Colonic mucosa (tissue), 4 donors: ENCODE data around the gene PDZK1. TPM values are rescaled to one million over a fixed set of nuclear protein-coding genes. Genes with fewer than 3 reads are reported as not detected.
"Not testable (repeated sequence)": the region's sequence is repeated elsewhere in the genome, so short reads cannot be mapped to it uniquely, and the experiment has no call there.

Source experiments
- DNase-seq: peaks from one replicate; pipeline ENCODE4 v3.0.0-alpha.2; 2020
- H3K27ac ChIP-seq: fragments of 200-600 bp; one replicate; pipeline ENCODE4 v1.8.0; 2021
- H3K27me3 ChIP-seq: fragments of 200-600 bp; one replicate; pipeline ENCODE4 v1.8.0; 2021
- H3K36me3 ChIP-seq: fragments of 200-600 bp; one replicate; pipeline ENCODE4 v1.8.0; 2021
- H3K4me1 ChIP-seq: fragments of 200-600 bp; one replicate; pipeline ENCODE4 v1.8.0; 2021; ENCODE audit warnings: mild to moderate bottlenecking
- H3K4me3 ChIP-seq: fragments of 200-600 bp; one replicate; pipeline ENCODE4 v1.8.0; 2021
- H3K9ac ChIP-seq, 2 donors: one replicate each; pipeline ENCODE4 v1.7.0; 2013; ENCODE audit warnings: control low read depth in 2 of 2, low read depth in 2 of 2, low read length in 2 of 2
- H3K9me3 ChIP-seq: fragments of 200-600 bp; one replicate; pipeline ENCODE4 v1.8.0; 2021
- intact Hi-C: fragments of 100-400 bp; cut with DNase I; formaldehyde crosslinking; loops from one replicate; pipeline ENCODE4 v1.14.1; 2022
- total RNA-seq, 2 donors: library from RNA; stranded (reverse); fragmentation: NEBNext Ultra II Directional in 1 of 2; extraction: Animal tissue kit (Norgen Biotek cat#: 25700) in 1 of 2; gene quantifications; one replicate each; pipeline ENCODE4 v1.2.1, GENCODE V29; 2021
- TF ChIP-seq, protein P1 (sequence below): fragments of 200-600 bp; IDR thresholded peaks from one replicate; pipeline ENCODE4 v1.8.0; 2022; ENCODE audit warnings: antibody characterized with exemption, mild to moderate bottlenecking
- donor health status: healthy.
- donor health status: DM: no; HTN: no; CAD: no.
- donor health status: DM: no; HTN: no; CAD: no.

The PDZK1 gene
- total RNA-seq, 2 donors from 2014 or later = 0.64 to 0.98 TPM

- TF ChIP-seq, protein P1, sequence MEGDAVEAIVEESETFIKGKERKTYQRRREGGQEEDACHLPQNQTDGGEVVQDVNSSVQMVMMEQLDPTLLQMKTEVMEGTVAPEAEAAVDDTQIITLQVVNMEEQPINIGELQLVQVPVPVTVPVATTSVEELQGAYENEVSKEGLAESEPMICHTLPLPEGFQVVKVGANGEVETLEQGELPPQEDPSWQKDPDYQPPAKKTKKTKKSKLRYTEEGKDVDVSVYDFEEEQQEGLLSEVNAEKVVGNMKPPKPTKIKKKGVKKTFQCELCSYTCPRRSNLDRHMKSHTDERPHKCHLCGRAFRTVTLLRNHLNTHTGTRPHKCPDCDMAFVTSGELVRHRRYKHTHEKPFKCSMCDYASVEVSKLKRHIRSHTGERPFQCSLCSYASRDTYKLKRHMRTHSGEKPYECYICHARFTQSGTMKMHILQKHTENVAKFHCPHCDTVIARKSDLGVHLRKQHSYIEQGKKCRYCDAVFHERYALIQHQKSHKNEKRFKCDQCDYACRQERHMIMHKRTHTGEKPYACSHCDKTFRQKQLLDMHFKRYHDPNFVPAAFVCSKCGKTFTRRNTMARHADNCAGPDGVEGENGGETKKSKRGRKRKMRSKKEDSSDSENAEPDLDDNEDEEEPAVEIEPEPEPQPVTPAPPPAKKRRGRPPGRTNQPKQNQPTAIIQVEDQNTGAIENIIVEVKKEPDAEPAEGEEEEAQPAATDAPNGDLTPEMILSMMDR = no peak
- Histone ChIP-seq H3K27me3 (no peaks in the 10 kb centered on the region), H3K4me3 (no peak overlapping the region), H3K9me3 (no peaks in the 10 kb centered on the region), H3K9ac (no peak overlapping the region), H3K4me1 (no peaks in the 10 kb centered on the region), H3K36me3 (no peaks in the 10 kb centered on the region), H3K27ac (no peak overlapping the region)
- intact Hi-C loops = no loop called here
- no peak for DNase-seq
These were observed 18.2 kb downstream of the PDZK1 start for GRCh38 chr1:145688924-145689323.

DNA sequence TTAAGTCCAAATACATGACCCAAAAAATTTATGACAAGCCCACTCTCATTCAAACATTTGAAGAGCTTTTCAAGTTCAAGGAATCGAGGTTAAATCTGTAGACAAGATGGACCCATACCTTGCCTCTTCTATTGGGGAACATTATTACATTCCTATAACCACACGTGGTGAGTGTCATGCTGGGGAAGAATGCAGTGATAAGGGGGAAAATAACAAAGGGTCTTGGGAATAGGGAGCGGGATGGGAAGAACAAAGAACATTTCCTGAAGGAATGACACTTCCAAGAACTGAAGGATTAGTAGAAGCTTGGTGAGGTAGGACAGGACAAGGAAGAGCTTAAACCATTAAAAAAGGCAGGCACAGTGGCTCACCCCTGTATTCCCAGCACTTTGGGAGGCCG is 18.8 kb downstream of the PDZK1 start:
- intact Hi-C loops = no loop called here
- TF ChIP-seq, protein P1 = no peak
- Histone ChIP-seq H3K4me1 (no peaks in the 10 kb centered on the region), H3K9me3 (no peaks in the 10 kb centered on the region), H3K4me3 (no peak overlapping the region), H3K36me3 (no peaks in the 10 kb centered on the region), H3K9ac (no peak overlapping the region), H3K27me3 (no peaks in the 10 kb centered on the region), H3K27ac (no peak overlapping the region)
- no peak for DNase-seq

DNA sequence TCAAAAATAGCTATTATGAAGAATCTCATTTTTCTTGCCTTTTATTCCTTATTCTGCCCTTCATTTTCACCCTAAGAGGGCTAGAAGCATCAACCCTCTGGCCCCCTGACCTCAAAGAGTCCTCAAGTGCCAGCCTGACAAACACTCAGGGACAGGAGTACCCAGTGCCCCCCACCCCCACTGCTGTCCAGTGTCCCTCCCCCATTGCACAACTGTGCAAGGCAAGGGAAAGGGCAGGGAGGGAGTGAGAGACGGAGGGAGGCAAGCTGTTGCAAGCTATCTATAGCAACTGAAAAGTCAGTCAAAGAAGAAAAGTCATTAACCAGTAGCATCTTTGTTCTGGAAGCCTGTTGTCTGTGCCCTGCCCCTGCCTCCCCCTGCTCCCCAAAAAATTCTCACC is 21.1 kb downstream of the PDZK1 start:
- H3K9me3 ChIP-seq, H3K4me3 ChIP-seq, H3K4me1 ChIP-seq, H3K9ac ChIP-seq, H3K27me3 ChIP-seq, H3K36me3 ChIP-seq, H3K27ac ChIP-seq, DNase-seq, intact Hi-C loops: not testable (repeated sequence)

DNA sequence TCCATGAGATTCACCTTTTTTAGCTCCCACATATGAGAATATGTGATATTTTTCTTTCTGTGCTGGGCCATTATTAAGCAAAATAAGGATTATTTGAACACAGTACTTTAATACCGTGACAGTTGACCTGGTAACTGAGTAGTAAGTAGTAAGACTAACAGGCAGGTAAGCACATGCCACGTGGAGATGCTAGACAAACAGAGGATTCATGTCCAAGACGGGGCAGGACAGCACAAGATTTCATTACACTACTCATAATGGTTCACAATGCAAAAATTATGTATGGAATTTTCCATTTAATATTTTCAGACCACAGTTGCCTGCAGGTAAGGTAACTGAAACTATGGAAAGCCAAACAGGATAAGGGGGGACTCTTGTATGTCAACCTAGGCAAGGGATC is 22.3 kb downstream of the PDZK1 start:
- H3K4me3 ChIP-seq, H3K4me1 ChIP-seq, H3K36me3 ChIP-seq, H3K9ac ChIP-seq, DNase-seq, intact Hi-C loops, H3K27me3 ChIP-seq, H3K9me3 ChIP-seq, H3K27ac ChIP-seq: not testable (repeated sequence)

DNA sequence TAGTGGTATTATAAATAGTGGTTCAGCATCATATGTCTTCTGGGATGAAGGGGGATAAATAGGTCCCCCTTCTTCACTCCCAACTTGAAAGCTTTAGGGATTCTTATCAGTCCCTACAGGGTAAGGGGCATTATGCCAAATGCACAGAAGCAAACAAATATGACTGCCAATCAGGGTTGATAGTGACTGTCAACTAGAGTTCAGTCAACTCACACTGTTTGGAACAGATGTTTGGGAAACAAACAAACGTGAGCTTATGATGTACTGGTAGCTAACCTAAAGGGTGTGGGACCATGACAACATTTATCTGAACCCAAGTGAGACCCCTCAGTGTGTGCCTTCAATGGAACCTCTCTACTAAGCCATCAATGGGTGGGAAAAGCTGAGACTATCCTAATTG is 34.0 kb downstream of the PDZK1 start:
- H3K9me3 ChIP-seq, H3K36me3 ChIP-seq, H3K9ac ChIP-seq, H3K4me3 ChIP-seq, intact Hi-C loops, H3K4me1 ChIP-seq, H3K27ac ChIP-seq, DNase-seq, H3K27me3 ChIP-seq: not testable (repeated sequence)

GRCh38 chr1:145670995-145671745 is 36.0 kb downstream of the PDZK1 start:
- H3K27me3 ChIP-seq, H3K9me3 ChIP-seq, intact Hi-C loops, H3K4me1 ChIP-seq, H3K36me3 ChIP-seq, H3K27ac ChIP-seq, H3K4me3 ChIP-seq, DNase-seq, H3K9ac ChIP-seq: not testable (repeated sequence)

GRCh38 chr1:145665015-145665414 is 42.2 kb downstream of the PDZK1 start:
- H3K27ac ChIP-seq, DNase-seq, H3K27me3 ChIP-seq, H3K36me3 ChIP-seq, intact Hi-C loops, H3K9me3 ChIP-seq, H3K4me3 ChIP-seq, H3K9ac ChIP-seq, H3K4me1 ChIP-seq: not testable (repeated sequence)

GRCh38 chr1:145662502-145662901 is 44.7 kb downstream of the PDZK1 start:
- H3K36me3 ChIP-seq, H3K4me3 ChIP-seq, H3K9me3 ChIP-seq, H3K27ac ChIP-seq, H3K9ac ChIP-seq, H3K4me1 ChIP-seq, intact Hi-C loops, H3K27me3 ChIP-seq, DNase-seq: not testable (repeated sequence)

GRCh38 chr1:145656245-145656943 is 50.8 kb downstream of the PDZK1 start:
- intact Hi-C loops, H3K9ac ChIP-seq, H3K27ac ChIP-seq, H3K36me3 ChIP-seq, H3K4me1 ChIP-seq, H3K4me3 ChIP-seq, H3K9me3 ChIP-seq, H3K27me3 ChIP-seq, DNase-seq: not testable (repeated sequence)

- H3K27me3 ChIP-seq, H3K4me3 ChIP-seq, H3K9ac ChIP-seq, H3K4me1 ChIP-seq, H3K27ac ChIP-seq, DNase-seq, H3K36me3 ChIP-seq, H3K9me3 ChIP-seq, intact Hi-C loops: not testable (repeated sequence)
These were observed 63.2 kb downstream of the PDZK1 start for GRCh38 chr1:145643990-145644389.

DNA sequence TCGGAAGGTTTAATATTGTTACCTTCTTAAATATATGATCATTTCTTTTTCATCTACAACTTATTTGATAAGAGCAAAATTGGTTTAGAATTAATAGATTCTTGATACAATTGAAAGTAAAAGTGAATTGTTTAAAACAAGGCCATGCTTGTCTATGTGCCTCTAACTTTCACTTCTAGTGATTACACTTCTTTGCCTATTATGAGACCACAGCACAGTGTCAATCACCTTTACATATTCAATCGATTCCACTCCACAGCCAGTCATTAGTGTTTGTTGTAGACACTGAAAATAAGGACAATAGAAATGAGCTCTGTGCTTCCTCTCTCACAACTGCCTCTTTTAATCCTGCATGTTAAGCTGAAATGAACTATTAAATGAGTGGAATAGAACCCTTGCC is 65.3 kb downstream of the PDZK1 start:
- H3K27me3 ChIP-seq, H3K9ac ChIP-seq, H3K4me1 ChIP-seq, DNase-seq, H3K4me3 ChIP-seq, intact Hi-C loops, H3K9me3 ChIP-seq, H3K36me3 ChIP-seq, H3K27ac ChIP-seq: not testable (repeated sequence)

GRCh38 chr1:145636237-145636636 is 70.9 kb downstream of the PDZK1 start:
- DNase-seq, H3K9me3 ChIP-seq, intact Hi-C loops, H3K27me3 ChIP-seq, H3K4me3 ChIP-seq, H3K27ac ChIP-seq, H3K4me1 ChIP-seq, H3K36me3 ChIP-seq, H3K9ac ChIP-seq: not testable (repeated sequence)
